ENCODE measurements around the gene NAA38.
"Not testable (repeated sequence)": the region's sequence is repeated elsewhere in the genome, so short reads cannot be mapped to it uniquely, and the experiment has no call there.

NAA38 gene

GRCh38 chr17:7816926-7817642 is 40.3 kb downstream of the NAA38 start:
- Mint-ChIP-seq H3K36me3 (no peaks in the 10 kb centered on the region), H3K27me3 (no peaks in the 10 kb centered on the region), H3K27ac (no peak overlapping the region), H3K9me3 (no peaks in the 10 kb centered on the region), H3K4me1 (no peaks in the 10 kb centered on the region), H3K4me3 (no peak overlapping the region)
- no peak for ATAC-seq

DNA sequence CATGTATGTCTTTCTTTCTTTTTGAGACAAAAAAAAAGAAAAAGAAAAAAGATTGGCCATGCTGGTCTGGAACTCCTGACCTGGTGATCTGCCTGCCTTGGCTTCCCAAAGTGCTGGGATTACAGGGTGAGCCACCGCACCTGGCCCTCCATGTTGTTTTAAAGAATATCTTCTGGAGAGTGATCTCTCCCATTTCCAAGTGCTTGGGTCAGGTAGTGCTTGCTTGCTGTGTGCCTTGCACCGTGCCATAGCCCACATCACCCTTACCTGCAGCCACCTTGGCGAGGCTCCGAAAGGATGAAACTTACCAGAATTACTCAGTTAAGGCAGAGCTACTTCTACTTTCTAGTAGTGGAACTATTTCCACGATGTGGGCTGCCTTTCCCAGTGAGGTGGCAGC is 42.4 kb downstream of the NAA38 start:
- no peak overlapping the region for H3K4me3 Mint-ChIP-seq
- H3K4me1 Mint-ChIP-seq, result no peaks in the 10 kb centered on the region
- no peaks in the 10 kb centered on the region for H3K9me3 Mint-ChIP-seq
- no peak for ATAC-seq
- H3K27me3 Mint-ChIP-seq, result peaks cover 7% of the 10 kb centered on the region
- H3K27ac Mint-ChIP-seq, result no peak overlapping the region
- H3K36me3 Mint-ChIP-seq, result no peaks in the 10 kb centered on the region

GRCh38 chr17:7811251-7811650 is 46.1 kb downstream of the NAA38 start:
- Mint-ChIP-seq H3K9me3 (no peaks in the 10 kb centered on the region), H3K27ac (no peak overlapping the region), H3K36me3 (no peaks in the 10 kb centered on the region), H3K27me3 (peaks cover 35% of the 10 kb centered on the region), H3K4me3 (no peak overlapping the region), H3K4me1 (peaks cover 6% of the 10 kb centered on the region)
- ATAC-seq, result no peak

GRCh38 chr17:7809791-7810343 is 47.5 kb downstream of the NAA38 start:
- not testable (repeated sequence) for H3K9me3 Mint-ChIP-seq

GRCh38 chr17:7809086-7809790 is 48.1 kb downstream of the NAA38 start:
- no peak for ATAC-seq
- Mint-ChIP-seq H3K36me3 (no peaks in the 10 kb centered on the region), H3K4me3 (no peak overlapping the region), H3K27me3 (peaks cover 45% of the 10 kb centered on the region), H3K4me1 (peaks cover 6% of the 10 kb centered on the region), H3K9me3 (no peaks in the 10 kb centered on the region), H3K27ac (no peak overlapping the region)

More at GRCh38 chr17:7809791-7810343, 47.5 kb downstream of the NAA38 start:
- not testable (repeated sequence) for ATAC-seq, H3K4me1 Mint-ChIP-seq, H3K27ac Mint-ChIP-seq, H3K36me3 Mint-ChIP-seq, H3K4me3 Mint-ChIP-seq
- peaks cover 39% of the 10 kb centered on the region for H3K27me3 Mint-ChIP-seq

DNA sequence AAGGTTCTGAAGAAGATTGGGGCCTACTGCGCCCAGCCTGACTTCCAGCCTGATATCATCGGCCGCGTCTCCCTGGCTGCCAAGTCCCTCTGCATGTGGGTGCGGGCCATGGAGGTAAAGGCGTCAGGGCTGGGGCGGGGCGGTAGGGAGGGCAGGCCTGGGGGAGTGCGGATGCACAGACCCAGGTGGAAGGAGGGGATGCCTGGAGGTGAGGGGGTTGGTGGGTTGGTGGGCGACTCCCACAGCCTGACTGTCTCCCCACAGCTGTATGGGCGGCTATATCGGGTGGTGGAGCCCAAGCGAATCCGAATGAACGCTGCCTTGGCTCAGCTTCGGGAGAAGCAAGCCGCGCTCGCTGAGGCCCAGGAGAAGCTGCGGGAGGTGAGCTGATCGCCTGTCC is 50.2 kb downstream of the NAA38 start:
- Mint-ChIP-seq H3K4me3 (no peak overlapping the region), H3K36me3 (no peaks in the 10 kb centered on the region), H3K27ac (no peak overlapping the region), H3K27me3 (peaks cover 66% of the 10 kb centered on the region), H3K9me3 (no peaks in the 10 kb centered on the region), H3K4me1 (peaks cover 11% of the 10 kb centered on the region)
- no peak for ATAC-seq
